Ascending aorta (tissue), 2 donors: ENCODE data around the gene CLMN. TPM values are rescaled to one million over a fixed set of nuclear protein-coding genes. Genes with fewer than 3 reads are reported as not detected.

Experiments
- DNase-seq, 2 donors: peaks; one replicate each; pipeline ENCODE4 v3.0.0-alpha.2; 2019; ENCODE audit warnings: low spot score in 2 of 2
- H3K27ac ChIP-seq, 2 donors: fragments of 200-600 bp; sonication (generic); one replicate each; pipeline ENCODE4 v1.5.1; 2016 to 2017; ENCODE audit warnings: mild to moderate bottlenecking in 1 of 2
- H3K27me3 ChIP-seq: fragments of 200-600 bp; sonication (generic); one replicate; pipeline ENCODE4 v1.5.1; 2017
- H3K36me3 ChIP-seq, 2 donors: fragments of 200-600 bp; sonication (generic); one replicate each; pipeline ENCODE4 v1.5.1; 2016
- H3K4me1 ChIP-seq, 2 donors: fragments of 200-600 bp; sonication (generic); one replicate each; pipeline ENCODE4 v1.5.1; 2016 to 2017; ENCODE audit warnings: mild to moderate bottlenecking in 1 of 2
- H3K4me3 ChIP-seq, 2 donors: fragments of 200-600 bp; sonication (generic); one replicate each; pipeline ENCODE4 v1.5.1; 2016 to 2017; ENCODE audit warnings: mild to moderate bottlenecking in 1 of 2
- H3K9me3 ChIP-seq, 2 donors: fragments of 200-600 bp; sonication (generic); one replicate each; pipeline ENCODE4 v1.5.1; 2016
- intact Hi-C: fragments of 100-400 bp; cut with DNase I; formaldehyde crosslinking; loops from one replicate; pipeline ENCODE4 v1.15.1; 2023
- total RNA-seq: library from RNA; depleted of rRNA; stranded (reverse); fragments of >200 nt; gene quantifications from one replicate; pipeline ENCODE4 v1.1.0, GENCODE V29; 2016
- TF ChIP-seq, protein P1 (sequence below), 3 experiments: fragments of 200-600 bp in 2 of 3; fragments of 450-650 bp in 1 of 3; sonication (generic) in 2 of 3; IDR thresholded peaks; one replicate each; pipeline ENCODE4 v1.5.1; 2016 to 2019; ENCODE audit warnings: antibody characterized with exemption in 3 of 3, mild to moderate bottlenecking in 1 of 3, moderate library complexity in 1 of 3

The CLMN gene
- total RNA-seq, 1 donor from 2014 or later = 4.7 TPM

DNA sequence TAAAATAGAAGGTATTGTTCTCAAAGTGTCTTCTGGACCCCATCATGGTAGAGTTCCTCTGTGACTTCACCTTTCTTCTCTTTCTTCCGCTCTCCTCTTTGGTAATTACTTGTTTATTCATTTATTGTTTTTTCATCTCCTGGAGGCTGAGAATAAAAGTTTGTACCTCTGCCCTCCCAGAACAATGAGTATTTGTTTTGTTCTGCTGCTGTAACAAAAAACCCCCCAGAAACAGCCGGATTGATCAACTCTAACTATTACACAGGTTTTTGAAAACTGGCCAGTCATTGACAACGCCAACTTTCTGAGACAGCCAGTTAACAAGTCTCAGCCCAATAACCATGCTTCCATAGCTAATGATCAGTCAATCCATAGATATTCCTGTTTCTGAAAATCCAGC lies 154.2 kb downstream of the CLMN start:
- H3K27ac ChIP-seq = no peak overlapping the region
- DNase-seq = no peak
- H3K27me3 ChIP-seq = no peaks in the 10 kb centered on the region
- no peak overlapping the region for H3K4me3 ChIP-seq
- H3K9me3 ChIP-seq = no peaks in the 10 kb centered on the region
- intact Hi-C loops = no loop called here
- no peaks in the 10 kb centered on the region for H3K4me1 ChIP-seq
- TF ChIP-seq, protein P1, sequence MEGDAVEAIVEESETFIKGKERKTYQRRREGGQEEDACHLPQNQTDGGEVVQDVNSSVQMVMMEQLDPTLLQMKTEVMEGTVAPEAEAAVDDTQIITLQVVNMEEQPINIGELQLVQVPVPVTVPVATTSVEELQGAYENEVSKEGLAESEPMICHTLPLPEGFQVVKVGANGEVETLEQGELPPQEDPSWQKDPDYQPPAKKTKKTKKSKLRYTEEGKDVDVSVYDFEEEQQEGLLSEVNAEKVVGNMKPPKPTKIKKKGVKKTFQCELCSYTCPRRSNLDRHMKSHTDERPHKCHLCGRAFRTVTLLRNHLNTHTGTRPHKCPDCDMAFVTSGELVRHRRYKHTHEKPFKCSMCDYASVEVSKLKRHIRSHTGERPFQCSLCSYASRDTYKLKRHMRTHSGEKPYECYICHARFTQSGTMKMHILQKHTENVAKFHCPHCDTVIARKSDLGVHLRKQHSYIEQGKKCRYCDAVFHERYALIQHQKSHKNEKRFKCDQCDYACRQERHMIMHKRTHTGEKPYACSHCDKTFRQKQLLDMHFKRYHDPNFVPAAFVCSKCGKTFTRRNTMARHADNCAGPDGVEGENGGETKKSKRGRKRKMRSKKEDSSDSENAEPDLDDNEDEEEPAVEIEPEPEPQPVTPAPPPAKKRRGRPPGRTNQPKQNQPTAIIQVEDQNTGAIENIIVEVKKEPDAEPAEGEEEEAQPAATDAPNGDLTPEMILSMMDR (IDR thresholded peaks at IDR 0.05) = no peak
- H3K36me3 ChIP-seq = no peaks in the 10 kb centered on the region

DNA sequence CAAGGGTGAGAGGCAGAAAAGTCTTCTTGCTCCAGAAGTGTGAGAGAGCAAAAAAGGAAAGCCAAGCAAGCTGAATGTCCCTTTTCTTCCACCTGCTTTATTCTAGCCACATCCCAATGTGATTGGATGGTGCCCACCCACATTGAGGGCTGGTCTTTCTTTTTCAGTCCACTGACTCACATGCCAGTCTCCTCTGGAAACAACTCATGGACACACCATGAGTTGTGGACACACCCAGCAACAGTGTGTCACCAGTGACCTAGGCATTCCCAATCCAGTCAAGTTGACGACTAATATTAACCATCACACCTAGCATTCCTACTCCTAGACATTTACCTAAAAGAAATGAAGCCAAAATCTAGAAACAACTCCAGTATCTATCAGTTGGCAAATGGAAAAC lies 155.2 kb downstream of the CLMN start:
- no peaks in the 10 kb centered on the region for H3K9me3 ChIP-seq
- TF ChIP-seq, protein P1 (IDR thresholded peaks at IDR 0.05) = no peak
- intact Hi-C loops = no loop called here
- no peak overlapping the region for H3K27ac ChIP-seq
- no peaks in the 10 kb centered on the region for H3K4me1 ChIP-seq
- H3K36me3 ChIP-seq = no peaks in the 10 kb centered on the region
- DNase-seq = no peak
- H3K4me3 ChIP-seq = no peak overlapping the region
- no peaks in the 10 kb centered on the region for H3K27me3 ChIP-seq

DNA sequence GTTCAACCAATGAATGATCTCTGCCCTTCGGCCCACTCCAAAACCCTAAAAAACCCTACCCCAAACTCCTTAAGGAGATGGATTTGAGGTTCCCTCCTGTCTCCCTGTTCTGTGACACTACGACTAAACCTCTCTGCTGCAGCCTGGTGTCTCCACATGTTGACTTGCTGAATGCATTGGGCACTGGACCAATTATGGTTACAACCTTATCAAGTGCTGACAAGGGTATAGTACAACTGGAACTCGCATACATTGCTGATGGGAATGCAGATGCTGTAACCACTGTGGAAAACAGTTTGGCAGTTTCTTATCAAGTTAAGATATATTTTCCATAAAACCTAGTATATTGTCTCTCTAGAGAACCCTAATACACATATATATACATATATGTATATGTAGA lies 156.0 kb downstream of the CLMN start:
- no peak for DNase-seq
- H3K4me1 ChIP-seq = no peaks in the 10 kb centered on the region
- H3K36me3 ChIP-seq = no peaks in the 10 kb centered on the region
- no peak overlapping the region for H3K4me3 ChIP-seq
- H3K27ac ChIP-seq = no peak overlapping the region
- H3K9me3 ChIP-seq = no peaks in the 10 kb centered on the region
- H3K27me3 ChIP-seq = no peaks in the 10 kb centered on the region
- intact Hi-C loops = no loop called here
- TF ChIP-seq, protein P1 (IDR thresholded peaks at IDR 0.05) = no peak

DNA sequence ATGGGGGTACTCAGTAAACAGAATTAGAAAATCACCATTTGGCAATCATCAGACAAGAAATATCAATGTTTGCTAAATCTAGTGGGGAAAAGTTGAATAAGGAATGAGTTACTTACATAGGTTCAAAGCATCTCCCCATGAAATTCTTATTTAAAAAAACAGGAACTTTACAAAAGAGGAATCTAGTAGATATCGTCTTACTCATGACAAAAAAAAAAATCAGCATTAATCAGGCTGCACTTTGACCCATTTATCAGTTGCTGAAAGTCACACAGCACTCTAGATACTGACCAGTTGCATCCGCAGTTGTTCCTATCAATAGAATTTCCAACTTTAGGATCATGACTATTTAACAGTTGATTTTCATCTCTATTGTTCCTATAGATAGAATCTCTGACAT lies 156.6 kb downstream of the CLMN start:
- Histone ChIP-seq H3K4me1 (peaks cover 0 to 4% of the 10 kb centered on the region in 2 donors), H3K27me3 (no peaks in the 10 kb centered on the region), H3K36me3 (no peaks in the 10 kb centered on the region), H3K9me3 (no peaks in the 10 kb centered on the region), H3K4me3 (no peak overlapping the region), H3K27ac (no peak overlapping the region)
- intact Hi-C loops = no loop called here
- no peak for DNase-seq
- TF ChIP-seq, protein P1 (IDR thresholded peaks at IDR 0.05) = no peak

DNA sequence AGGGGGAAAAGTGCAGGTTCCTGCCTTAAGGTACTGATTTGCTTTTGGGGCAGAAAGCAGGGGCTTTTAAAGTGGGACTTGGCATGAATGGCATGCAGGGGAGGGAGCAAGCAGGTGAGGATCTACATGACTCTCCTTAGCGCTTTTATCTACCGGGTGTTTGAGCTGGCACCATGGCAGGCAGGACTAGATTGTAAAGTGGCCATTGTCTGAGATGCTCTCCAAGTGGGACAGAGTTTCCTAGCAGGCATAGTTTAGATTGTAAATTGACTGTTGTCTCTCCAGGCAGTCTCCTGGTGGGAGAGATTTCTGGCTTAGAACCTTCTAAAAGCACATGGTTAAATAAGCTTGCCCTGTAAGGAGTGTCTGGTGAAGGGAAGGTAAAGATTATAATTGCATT lies 157.1 kb downstream of the CLMN start:
- no peaks in the 10 kb centered on the region for H3K36me3 ChIP-seq
- H3K9me3 ChIP-seq = no peaks in the 10 kb centered on the region
- H3K27me3 ChIP-seq = no peaks in the 10 kb centered on the region
- DNase-seq = no peak
- intact Hi-C loops = no loop called here
- no peak overlapping the region for H3K27ac ChIP-seq
- H3K4me1 ChIP-seq = peaks cover 0 to 5% of the 10 kb centered on the region in 2 donors
- H3K4me3 ChIP-seq = no peak overlapping the region
- TF ChIP-seq, protein P1 (IDR thresholded peaks at IDR 0.05) = no peak
